ENCODE measurements around the gene POU2AF3.

DNA sequence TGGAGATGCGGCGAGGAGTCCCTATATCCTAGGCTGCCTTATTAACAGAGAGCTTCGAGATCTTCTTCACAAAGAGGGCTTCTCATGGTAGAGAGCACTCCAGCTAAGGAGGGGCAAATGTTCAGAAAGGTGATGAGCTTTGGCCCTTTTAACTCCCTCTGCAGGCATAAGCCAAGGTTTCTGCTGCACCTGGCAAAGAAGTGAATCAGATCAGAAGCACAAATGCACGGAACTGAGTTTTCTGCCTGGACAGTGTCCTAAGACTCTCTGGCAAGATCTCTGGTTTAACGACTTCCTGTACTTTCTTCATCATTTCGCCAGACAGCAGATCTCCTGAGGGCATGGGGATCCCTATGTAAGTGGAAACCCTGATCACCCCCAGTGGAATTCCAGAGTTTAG lies 37.2 kb downstream of the POU2AF3 start:
- no peak for TF ChIP-seq PML (IDR thresholded peaks at IDR 0.05; ENCODE audit: low read length)
- TF ChIP-seq, protein P1, sequence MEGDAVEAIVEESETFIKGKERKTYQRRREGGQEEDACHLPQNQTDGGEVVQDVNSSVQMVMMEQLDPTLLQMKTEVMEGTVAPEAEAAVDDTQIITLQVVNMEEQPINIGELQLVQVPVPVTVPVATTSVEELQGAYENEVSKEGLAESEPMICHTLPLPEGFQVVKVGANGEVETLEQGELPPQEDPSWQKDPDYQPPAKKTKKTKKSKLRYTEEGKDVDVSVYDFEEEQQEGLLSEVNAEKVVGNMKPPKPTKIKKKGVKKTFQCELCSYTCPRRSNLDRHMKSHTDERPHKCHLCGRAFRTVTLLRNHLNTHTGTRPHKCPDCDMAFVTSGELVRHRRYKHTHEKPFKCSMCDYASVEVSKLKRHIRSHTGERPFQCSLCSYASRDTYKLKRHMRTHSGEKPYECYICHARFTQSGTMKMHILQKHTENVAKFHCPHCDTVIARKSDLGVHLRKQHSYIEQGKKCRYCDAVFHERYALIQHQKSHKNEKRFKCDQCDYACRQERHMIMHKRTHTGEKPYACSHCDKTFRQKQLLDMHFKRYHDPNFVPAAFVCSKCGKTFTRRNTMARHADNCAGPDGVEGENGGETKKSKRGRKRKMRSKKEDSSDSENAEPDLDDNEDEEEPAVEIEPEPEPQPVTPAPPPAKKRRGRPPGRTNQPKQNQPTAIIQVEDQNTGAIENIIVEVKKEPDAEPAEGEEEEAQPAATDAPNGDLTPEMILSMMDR (IDR thresholded peaks at IDR 0.05 in 2 of 3, conservative IDR thresholded peaks at IDR 0.05 in 1 of 3; ENCODE audit: control insufficient read depth in 2 of 3, extremely low read depth in 1 of 3, insufficient read depth in 1 of 3, low read depth in 3 of 3, low read length in 3 of 3) = no peak
- TF ChIP-seq, protein P2, sequence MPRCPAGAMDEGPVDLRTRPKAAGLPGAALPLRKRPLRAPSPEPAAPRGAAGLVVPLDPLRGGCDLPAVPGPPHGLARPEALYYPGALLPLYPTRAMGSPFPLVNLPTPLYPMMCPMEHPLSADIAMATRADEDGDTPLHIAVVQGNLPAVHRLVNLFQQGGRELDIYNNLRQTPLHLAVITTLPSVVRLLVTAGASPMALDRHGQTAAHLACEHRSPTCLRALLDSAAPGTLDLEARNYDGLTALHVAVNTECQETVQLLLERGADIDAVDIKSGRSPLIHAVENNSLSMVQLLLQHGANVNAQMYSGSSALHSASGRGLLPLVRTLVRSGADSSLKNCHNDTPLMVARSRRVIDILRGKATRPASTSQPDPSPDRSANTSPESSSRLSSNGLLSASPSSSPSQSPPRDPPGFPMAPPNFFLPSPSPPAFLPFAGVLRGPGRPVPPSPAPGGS (IDR thresholded peaks at IDR 0.05; ENCODE audit: borderline replicate concordance, insufficient read depth, low read depth, low read length, poor library complexity, severe bottlenecking) = no peak
- TF ChIP-seq ZNF274 (IDR thresholded peaks at IDR 0.05; ENCODE audit: insufficient read depth, insufficient read length) = no peak
- no peak for TF ChIP-seq POLR2AphosphoS5 (IDR thresholded peaks at IDR 0.05; ENCODE audit: low read length)
- TF ChIP-seq RAD21 (IDR thresholded peaks at IDR 0.05; ENCODE audit: insufficient read depth, low read depth, low read length) = no peak
- TF ChIP-seq, protein P3, sequence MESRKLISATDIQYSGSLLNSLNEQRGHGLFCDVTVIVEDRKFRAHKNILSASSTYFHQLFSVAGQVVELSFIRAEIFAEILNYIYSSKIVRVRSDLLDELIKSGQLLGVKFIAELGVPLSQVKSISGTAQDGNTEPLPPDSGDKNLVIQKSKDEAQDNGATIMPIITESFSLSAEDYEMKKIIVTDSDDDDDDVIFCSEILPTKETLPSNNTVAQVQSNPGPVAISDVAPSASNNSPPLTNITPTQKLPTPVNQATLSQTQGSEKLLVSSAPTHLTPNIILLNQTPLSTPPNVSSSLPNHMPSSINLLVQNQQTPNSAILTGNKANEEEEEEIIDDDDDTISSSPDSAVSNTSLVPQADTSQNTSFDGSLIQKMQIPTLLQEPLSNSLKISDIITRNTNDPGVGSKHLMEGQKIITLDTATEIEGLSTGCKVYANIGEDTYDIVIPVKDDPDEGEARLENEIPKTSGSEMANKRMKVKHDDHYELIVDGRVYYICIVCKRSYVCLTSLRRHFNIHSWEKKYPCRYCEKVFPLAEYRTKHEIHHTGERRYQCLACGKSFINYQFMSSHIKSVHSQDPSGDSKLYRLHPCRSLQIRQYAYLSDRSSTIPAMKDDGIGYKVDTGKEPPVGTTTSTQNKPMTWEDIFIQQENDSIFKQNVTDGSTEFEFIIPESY (IDR thresholded peaks at IDR 0.05) = no peak
- no peak for TF ChIP-seq EZH2 (IDR thresholded peaks at IDR 0.05; ENCODE audit: borderline replicate concordance, control insufficient read depth, low read depth, low read length)
- TF ChIP-seq, protein P4, sequence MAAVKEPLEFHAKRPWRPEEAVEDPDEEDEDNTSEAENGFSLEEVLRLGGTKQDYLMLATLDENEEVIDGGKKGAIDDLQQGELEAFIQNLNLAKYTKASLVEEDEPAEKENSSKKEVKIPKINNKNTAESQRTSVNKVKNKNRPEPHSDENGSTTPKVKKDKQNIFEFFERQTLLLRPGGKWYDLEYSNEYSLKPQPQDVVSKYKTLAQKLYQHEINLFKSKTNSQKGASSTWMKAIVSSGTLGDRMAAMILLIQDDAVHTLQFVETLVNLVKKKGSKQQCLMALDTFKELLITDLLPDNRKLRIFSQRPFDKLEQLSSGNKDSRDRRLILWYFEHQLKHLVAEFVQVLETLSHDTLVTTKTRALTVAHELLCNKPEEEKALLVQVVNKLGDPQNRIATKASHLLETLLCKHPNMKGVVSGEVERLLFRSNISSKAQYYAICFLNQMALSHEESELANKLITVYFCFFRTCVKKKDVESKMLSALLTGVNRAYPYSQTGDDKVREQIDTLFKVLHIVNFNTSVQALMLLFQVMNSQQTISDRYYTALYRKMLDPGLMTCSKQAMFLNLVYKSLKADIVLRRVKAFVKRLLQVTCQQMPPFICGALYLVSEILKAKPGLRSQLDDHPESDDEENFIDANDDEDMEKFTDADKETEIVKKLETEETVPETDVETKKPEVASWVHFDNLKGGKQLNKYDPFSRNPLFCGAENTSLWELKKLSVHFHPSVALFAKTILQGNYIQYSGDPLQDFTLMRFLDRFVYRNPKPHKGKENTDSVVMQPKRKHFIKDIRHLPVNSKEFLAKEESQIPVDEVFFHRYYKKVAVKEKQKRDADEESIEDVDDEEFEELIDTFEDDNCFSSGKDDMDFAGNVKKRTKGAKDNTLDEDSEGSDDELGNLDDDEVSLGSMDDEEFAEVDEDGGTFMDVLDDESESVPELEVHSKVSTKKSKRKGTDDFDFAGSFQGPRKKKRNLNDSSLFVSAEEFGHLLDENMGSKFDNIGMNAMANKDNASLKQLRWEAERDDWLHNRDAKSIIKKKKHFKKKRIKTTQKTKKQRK (IDR thresholded peaks at IDR 0.05; ENCODE audit: low read depth, low read length) = no peak
- TF ChIP-seq CBX3 (IDR thresholded peaks at IDR 0.05; ENCODE audit: borderline replicate concordance, low read depth) = no peak
- no peak for TF ChIP-seq BCL11A (IDR thresholded peaks at IDR 0.05; ENCODE audit: low read depth, low read length)
